B cell (primary cell): ENCODE results near the gene OVCH1. TPM values are rescaled to one million over a fixed set of nuclear protein-coding genes. Genes with fewer than 3 reads are reported as not detected.

Experiments
- ATAC-seq: fragments of 200-7000 bp; cut with Tn5 transposase; one replicate; pipeline ENCODE4 v1.10.0; 2021; ENCODE audit warnings: low read depth, mild to moderate bottlenecking, moderate number of reproducible peaks, moderate library complexity
- CTCF ChIA-PET: fragments of 350-600 bp; sonication (Branson Sonifier 250); formaldehyde crosslinking; loops from one replicate; lab custom pipeline; 2021; ENCODE audit warnings: antibody characterized with exemption, inconsistent platforms; lab: Charles Lee
- POLR2A ChIA-PET: fragments of 350-600 bp; sonication (Branson Sonifier 250); formaldehyde crosslinking; loops from one replicate; lab custom pipeline; 2021; ENCODE audit warnings: antibody characterized with exemption; lab: Charles Lee
- DNase-seq: peaks from one replicate; pipeline ENCODE4 v3.0.0; 2013
- H2AFZ ChIP-seq: 2 replicates; pipeline ENCODE4 v1.6.1; 2012; ENCODE audit warnings: mild to moderate bottlenecking, low read depth, low read length; ENCODE audit not compliant: insufficient read depth, poor library complexity, severe bottlenecking
- H3K27ac ChIP-seq, 2 donors: 1 replicate in 1 of 2; 2 replicates in 1 of 2; pipeline ENCODE4 v1.5.1; 2012 to 2013; ENCODE audit warnings: low read length in 2 of 2, mild to moderate bottlenecking in 2 of 2, moderate library complexity in 1 of 2
- H3K27me3 ChIP-seq, 4 experiments: fragments of 200-600 bp in 1 of 4; sonication (generic) in 1 of 4; replicated peaks in 1 of 4; 1 replicate in 2 of 4; 2 replicates in 2 of 4; pipeline versions ENCODE4 v1.6.1 to v1.7.0; 2013 to 2016; ENCODE audit warnings: low read length in 3 of 4, mild to moderate bottlenecking in 2 of 4, mixed read lengths in 1 of 4, moderate library complexity in 1 of 4; ENCODE audit not compliant: insufficient read depth in 4 of 4, control insufficient read depth in 3 of 4; ENCODE audit errors: control extremely low read depth in 1 of 4
- H3K36me3 ChIP-seq, 2 experiments: replicated peaks in 1 of 2; 1 replicate in 1 of 2; 2 replicates in 1 of 2; pipeline versions ENCODE4 v1.6.1 to v1.7.1; 2013; ENCODE audit warnings: low read length in 1 of 2; ENCODE audit not compliant: insufficient read depth in 2 of 2, control insufficient read depth in 1 of 2; ENCODE audit errors: control extremely low read depth in 1 of 2, extremely low read depth in 1 of 2
- H3K4me1 ChIP-seq, 2 donors: fragments of 200-600 bp in 1 of 2; sonication (generic) in 1 of 2; 1 replicate in 1 of 2; 2 replicates in 1 of 2; pipeline versions ENCODE4 v1.5.1 to v1.6.1; 2013 to 2017; ENCODE audit warnings: low read length in 2 of 2; ENCODE audit not compliant: control insufficient read depth in 2 of 2, insufficient read depth in 2 of 2
- H3K4me2 ChIP-seq: replicated peaks from 2 replicates; pipeline ENCODE3; 2012; ENCODE audit warnings: mild to moderate bottlenecking, low read depth, low read length; ENCODE audit not compliant: poor library complexity, severe bottlenecking
- H3K4me3 ChIP-seq, 5 experiments: fragments of 200-600 bp in 1 of 5; sonication (generic) in 1 of 5; 1 replicate in 3 of 5; 2 replicates in 2 of 5; pipeline versions ENCODE4 v1.5.1 to v1.7.0; 2011 to 2016; ENCODE audit warnings: low read length in 4 of 5, mild to moderate bottlenecking in 4 of 5, low read depth in 2 of 5, control low read depth in 1 of 5, moderate library complexity in 1 of 5; ENCODE audit not compliant: insufficient read depth in 1 of 5; ENCODE audit errors: control extremely low read depth in 1 of 5, extremely low read depth in 1 of 5
- H3K79me2 ChIP-seq: fragments of 200-600 bp; sonication (generic); one replicate; pipeline ENCODE4 v1.6.0; 2016; ENCODE audit warnings: low read length; ENCODE audit not compliant: control insufficient read depth, insufficient read depth
- H3K9ac ChIP-seq: fragments of 200-600 bp; sonication (generic); 2 replicates; pipeline ENCODE4 v1.6.1; 2017; ENCODE audit warnings: mild to moderate bottlenecking, low read length, moderate library complexity
- H3K9me3 ChIP-seq, 3 donors: one replicate each; pipeline versions ENCODE4 v1.6.1 to v1.7.1; 2013; ENCODE audit warnings: low read length in 2 of 3; ENCODE audit not compliant: control insufficient read depth in 2 of 3, insufficient read depth in 1 of 3; ENCODE audit errors: control extremely low read depth in 1 of 3
- H4K20me1 ChIP-seq: 2 replicates; pipeline ENCODE4 v1.6.0; 2012; ENCODE audit warnings: mild to moderate bottlenecking, low read length; ENCODE audit not compliant: insufficient read depth, control insufficient read depth, poor library complexity, severe bottlenecking
- H3K27ac Mint-ChIP-seq: one replicate; pipeline ENCODE4 v1.8.0; 2021; ENCODE audit warnings: mixed read lengths
- H3K27me3 Mint-ChIP-seq: one replicate; pipeline ENCODE4 v1.8.0; 2021; ENCODE audit warnings: mixed read lengths
- H3K4me1 Mint-ChIP-seq: one replicate; pipeline ENCODE4 v1.8.0; 2021; ENCODE audit warnings: mixed read lengths
- H3K4me3 Mint-ChIP-seq: one replicate; pipeline ENCODE4 v1.8.0; 2021; ENCODE audit warnings: mixed read lengths
- H3K9me3 Mint-ChIP-seq: one replicate; pipeline ENCODE4 v1.8.0; 2022; ENCODE audit warnings: mixed read lengths; ENCODE audit not compliant: insufficient read depth
- CTCF ChIP-seq: fragments of 200-600 bp; IDR thresholded peaks from one replicate; pipeline ENCODE4 v1.8.0; 2022; ENCODE audit warnings: antibody characterized with exemption, mild to moderate bottlenecking
- EZH2 ChIP-seq: IDR thresholded peaks from 2 replicates; pipeline ENCODE4 v1.6.1; 2012; ENCODE audit warnings: borderline replicate concordance, low read depth, mild to moderate bottlenecking, moderate library complexity, low read length; ENCODE audit not compliant: insufficient read depth, poor library complexity, severe bottlenecking
- WGBS: methylation state at CpG from one replicate; pipeline ENCODE4 v1.1.5; 2013; ENCODE audit warnings: missing lambda C conversion rate; ENCODE audit not compliant: insufficient coverage; 5-methylcytosine and 5-hydroxymethylcytosine counted together
- intact Hi-C: fragments of 100-400 bp; cut with micrococcal nuclease; formaldehyde crosslinking; loops from one replicate; pipeline ENCODE4 v1.10.0; 2022
- polyA plus RNA-seq: library from polyadenylated mRNA; depleted of rRNA; stranded (reverse); fragments of >200 nt; gene quantifications from 2 replicates; pipeline ENCODE4 v1.2.3, GENCODE V29; 2012
- total RNA-seq, 2 donors: library from RNA; stranded (reverse); fragments of 120-200 nt in 1 of 2; gene quantifications; 1 replicate in 1 of 2; 2 replicates in 1 of 2; pipeline versions ENCODE4 v1.2.3 to v1.2.4, GENCODE V29; 2013 to 2022

The OVCH1 gene
- total and polyA plus RNA-seq, 2 donors (not counting 1 experiment from before 2014, with no cell fraction given): not detected

DNA sequence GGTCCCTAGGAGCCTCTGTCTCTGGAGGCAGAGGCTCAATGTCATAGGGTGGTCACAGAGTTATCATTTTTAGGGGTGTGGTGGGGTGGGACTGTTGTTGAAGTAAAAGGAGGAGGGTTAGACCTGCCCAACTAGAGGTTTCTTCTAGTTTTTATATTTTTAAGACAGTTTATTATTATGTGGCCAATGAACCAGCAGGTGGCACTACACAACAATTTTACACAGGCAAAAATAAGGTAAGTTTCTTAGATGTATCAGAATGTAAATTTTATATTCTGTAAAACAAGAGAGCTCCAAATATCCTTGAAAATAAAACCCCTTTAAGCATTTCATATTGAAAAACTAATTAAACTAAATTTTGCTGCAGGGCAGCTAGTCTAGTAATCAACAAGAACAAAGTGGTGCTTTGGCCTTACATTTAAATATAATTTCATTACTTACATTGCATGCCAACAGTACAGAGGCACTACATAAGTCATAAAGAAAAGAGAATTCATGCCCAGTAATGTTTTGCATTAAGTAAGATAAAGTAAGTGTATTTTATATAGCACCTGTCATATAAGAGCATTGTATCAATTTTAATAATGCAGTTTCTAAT is 22.2 kb upstream of the OVCH1 start:
- no peaks in the 10 kb centered on the region for H3K9me3 Mint-ChIP-seq
- no peak overlapping the region for H3K4me2 ChIP-seq
- H3K9me3 ChIP-seq: no peaks in the 10 kb centered on the region
- H3K79me2 ChIP-seq: no peaks in the 10 kb centered on the region
- peaks cover 9% of the 10 kb centered on the region for H3K27me3 Mint-ChIP-seq
- H3K4me1 ChIP-seq: no peaks in the 10 kb centered on the region
- no peak overlapping the region for H2AFZ ChIP-seq
- H3K27ac ChIP-seq: no peak overlapping the region
- DNase-seq (peak; percentile 46), ATAC-seq (no peak)
- no peaks in the 10 kb centered on the region for H3K27me3 ChIP-seq
- H3K27ac Mint-ChIP-seq: no peak overlapping the region
- H3K4me1 Mint-ChIP-seq: no peaks in the 10 kb centered on the region
- H3K4me3 Mint-ChIP-seq: no peak overlapping the region
- ChIA-PET CTCF (interaction anchor here (1.2 to 4.0 kb wide), 10 partner anchors 8 to 1328 kb away, joined by 3 to 37 read pairs (median 4); no protein-coding TSS in a partner anchor), POLR2A (no interaction called here)
- H4K20me1 ChIP-seq: no peaks in the 10 kb centered on the region
- H3K9ac ChIP-seq: no peak overlapping the region
- H3K4me3 ChIP-seq: no peak overlapping the region
- peak; percentile 70 for TF ChIP-seq CTCF
- no peak for TF ChIP-seq EZH2
- intact Hi-C loops: loop anchor here (1.0 kb wide), 1 partner anchor 1325 kb away; no protein-coding TSS in a partner anchor
- no peaks in the 10 kb centered on the region for H3K36me3 ChIP-seq

GRCh38 chr12:29518407-29518806 is 20.9 kb upstream of the OVCH1 start:
- Histone ChIP-seq H3K4me3 (no peak overlapping the region), H3K27me3 (no peaks in the 10 kb centered on the region), H3K36me3 (no peaks in the 10 kb centered on the region), H2AFZ (no peak overlapping the region), H3K9me3 (no peaks in the 10 kb centered on the region), H3K27ac (no peak overlapping the region), H3K9ac (no peak overlapping the region), H3K79me2 (no peaks in the 10 kb centered on the region), H3K4me1 (no peaks in the 10 kb centered on the region), H4K20me1 (no peaks in the 10 kb centered on the region), H3K4me2 (no peak overlapping the region)
- ATAC-seq (no peak), DNase-seq (no peak)
- intact Hi-C loops: no loop called here
- TF ChIP-seq CTCF (no peak), EZH2 (no peak)
- no peak overlapping the region for H3K4me3 Mint-ChIP-seq
- no peaks in the 10 kb centered on the region for H3K4me1 Mint-ChIP-seq
- H3K27me3 Mint-ChIP-seq: peaks cover 10% of the 10 kb centered on the region
- WGBS: 91% methylated on average over 2 of the region's 2 CpGs
- H3K27ac Mint-ChIP-seq: no peak overlapping the region
- ChIA-PET CTCF (interaction anchor here (0.8 to 4.0 kb wide), 8 partner anchors 8 to 1329 kb away, joined by 3 to 37 read pairs (median 4); no protein-coding TSS in a partner anchor), POLR2A (no interaction called here)
- no peaks in the 10 kb centered on the region for H3K9me3 Mint-ChIP-seq
